Spleen (tissue), 7 donors: Measurements from ENCODE around the gene CMYA5.

Source experiments
- POLR2A ChIP-seq, 3 donors: fragments of 450-650 bp; IDR thresholded peaks; one replicate each; pipeline ENCODE4 v1.5.1; 2017; ENCODE audit warnings: antibody characterized with exemption in 3 of 3, mild to moderate bottlenecking in 1 of 3
- TF ChIP-seq, protein P1 (sequence below), 11 experiments: fragments of 200-600 bp in 7 of 11; fragments of 450-650 bp in 4 of 11; sonication (generic) in 4 of 11; IDR thresholded peaks in 8 of 11; conservative IDR thresholded peaks in 3 of 11; 1 replicate in 7 of 11; 2 replicates in 4 of 11; pipeline versions ENCODE4 v1.4.0 to v1.8.0; 2016 to 2021; ENCODE audit warnings: antibody characterized with exemption in 11 of 11, inconsistent platforms in 4 of 11, mild to moderate bottlenecking in 1 of 11
- donor health status: DM: no; HTN: no; CAD: no; lungs with moderate emphysema.
- donor health status: DM: no; HTN: no; CAD: no.
- donor health status: DM: no; HTN: no; CAD: no.

DNA sequence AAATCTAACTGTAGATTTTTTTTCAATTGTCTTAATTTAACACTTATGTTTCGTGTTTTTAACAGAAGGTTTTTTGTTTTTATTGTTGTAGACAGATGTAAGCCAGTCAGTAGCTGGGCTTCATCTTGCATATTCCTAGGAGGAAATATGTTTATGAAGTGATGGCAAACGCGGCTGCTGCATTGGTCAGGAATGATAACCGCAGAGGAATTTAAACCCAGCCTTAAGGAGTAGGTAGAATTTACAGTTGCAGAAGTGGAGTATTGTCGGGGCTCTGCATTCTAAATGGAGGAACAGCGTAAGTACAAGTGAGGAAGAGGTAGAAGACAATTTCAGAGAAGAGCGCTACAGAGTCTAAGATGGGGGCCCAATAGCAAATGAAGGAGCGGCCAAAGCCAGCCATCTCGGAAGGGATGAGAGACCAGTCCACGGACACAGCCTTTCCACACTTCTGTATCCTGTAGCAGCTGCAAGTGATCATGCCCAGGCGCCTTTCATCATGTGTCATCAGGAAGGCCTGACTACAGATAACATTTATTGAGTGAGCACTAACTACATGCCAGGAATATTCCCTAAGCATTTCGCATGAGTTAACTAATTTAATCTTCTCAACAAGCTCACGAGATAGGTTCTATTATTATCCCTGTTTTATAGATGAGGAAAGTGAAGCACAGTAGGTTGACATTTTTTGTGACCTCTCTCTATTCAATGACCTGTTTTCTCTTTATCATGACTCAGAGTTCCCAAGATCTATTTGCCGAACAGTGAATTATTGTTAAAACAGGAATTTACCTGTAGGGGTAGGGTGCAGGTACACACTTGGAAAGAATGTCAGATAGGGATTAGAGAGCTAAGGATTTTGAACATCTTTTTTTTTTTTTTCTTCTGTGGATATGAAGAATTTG lies 38.1 kb downstream of the CMYA5 start:
- TF ChIP-seq, protein P1, sequence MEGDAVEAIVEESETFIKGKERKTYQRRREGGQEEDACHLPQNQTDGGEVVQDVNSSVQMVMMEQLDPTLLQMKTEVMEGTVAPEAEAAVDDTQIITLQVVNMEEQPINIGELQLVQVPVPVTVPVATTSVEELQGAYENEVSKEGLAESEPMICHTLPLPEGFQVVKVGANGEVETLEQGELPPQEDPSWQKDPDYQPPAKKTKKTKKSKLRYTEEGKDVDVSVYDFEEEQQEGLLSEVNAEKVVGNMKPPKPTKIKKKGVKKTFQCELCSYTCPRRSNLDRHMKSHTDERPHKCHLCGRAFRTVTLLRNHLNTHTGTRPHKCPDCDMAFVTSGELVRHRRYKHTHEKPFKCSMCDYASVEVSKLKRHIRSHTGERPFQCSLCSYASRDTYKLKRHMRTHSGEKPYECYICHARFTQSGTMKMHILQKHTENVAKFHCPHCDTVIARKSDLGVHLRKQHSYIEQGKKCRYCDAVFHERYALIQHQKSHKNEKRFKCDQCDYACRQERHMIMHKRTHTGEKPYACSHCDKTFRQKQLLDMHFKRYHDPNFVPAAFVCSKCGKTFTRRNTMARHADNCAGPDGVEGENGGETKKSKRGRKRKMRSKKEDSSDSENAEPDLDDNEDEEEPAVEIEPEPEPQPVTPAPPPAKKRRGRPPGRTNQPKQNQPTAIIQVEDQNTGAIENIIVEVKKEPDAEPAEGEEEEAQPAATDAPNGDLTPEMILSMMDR (IDR thresholded peaks at IDR 0.05 in 8 of 11, conservative IDR thresholded peaks at IDR 0.05 in 3 of 11): no peak
- TF ChIP-seq POLR2A (IDR thresholded peaks at IDR 0.05): no peak
